ENCODE measurements around the gene NWD2. TPM values are rescaled to one million over a fixed set of nuclear protein-coding genes. Genes with fewer than 3 reads are reported as not detected.

Gene NWD2
- total RNA-seq, 2 donors from 2014 or later, result 0.23 TPM; not detected in 1

- Histone ChIP-seq H3K36me3 (no peaks in the 10 kb centered on the region), H3K4me3 (no peak overlapping the region), H3K27ac (no peak overlapping the region), H3K27me3 (replicated peaks; ENCODE audit: insufficient read depth) (no peaks in the 10 kb centered on the region), H3K4me1 (replicated peaks) (no peaks in the 10 kb centered on the region), H3K9me3 (no peaks in the 10 kb centered on the region)
- intact Hi-C loops (cut with DNase I), result no loop called here
- DNase-seq (ENCODE audit: low spot score), result no peak
- TF ChIP-seq POLR2AphosphoS5 (IDR thresholded peaks at IDR 0.05) (no peak), POLR2A (IDR thresholded peaks at IDR 0.05) (no peak)
- TF ChIP-seq, protein P1, sequence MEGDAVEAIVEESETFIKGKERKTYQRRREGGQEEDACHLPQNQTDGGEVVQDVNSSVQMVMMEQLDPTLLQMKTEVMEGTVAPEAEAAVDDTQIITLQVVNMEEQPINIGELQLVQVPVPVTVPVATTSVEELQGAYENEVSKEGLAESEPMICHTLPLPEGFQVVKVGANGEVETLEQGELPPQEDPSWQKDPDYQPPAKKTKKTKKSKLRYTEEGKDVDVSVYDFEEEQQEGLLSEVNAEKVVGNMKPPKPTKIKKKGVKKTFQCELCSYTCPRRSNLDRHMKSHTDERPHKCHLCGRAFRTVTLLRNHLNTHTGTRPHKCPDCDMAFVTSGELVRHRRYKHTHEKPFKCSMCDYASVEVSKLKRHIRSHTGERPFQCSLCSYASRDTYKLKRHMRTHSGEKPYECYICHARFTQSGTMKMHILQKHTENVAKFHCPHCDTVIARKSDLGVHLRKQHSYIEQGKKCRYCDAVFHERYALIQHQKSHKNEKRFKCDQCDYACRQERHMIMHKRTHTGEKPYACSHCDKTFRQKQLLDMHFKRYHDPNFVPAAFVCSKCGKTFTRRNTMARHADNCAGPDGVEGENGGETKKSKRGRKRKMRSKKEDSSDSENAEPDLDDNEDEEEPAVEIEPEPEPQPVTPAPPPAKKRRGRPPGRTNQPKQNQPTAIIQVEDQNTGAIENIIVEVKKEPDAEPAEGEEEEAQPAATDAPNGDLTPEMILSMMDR (IDR thresholded peaks at IDR 0.05), result no peak
- WGBS, result 78% methylated on average over 7 of the region's 7 CpGs
Observed at GRCh38 chr4:37389366-37389765, 144.8 kb downstream of the NWD2 start.

- H3K4me3 ChIP-seq, result no peak overlapping the region
- intact Hi-C loops (cut with DNase I), result loop anchor here (10.0 kb wide), 1 partner anchor 1045 kb away; no protein-coding TSS in a partner anchor
- H3K27ac ChIP-seq, result no peak overlapping the region
- 30% methylated on average over 7 of the region's 7 CpGs for WGBS
- H3K36me3 ChIP-seq, result no peaks in the 10 kb centered on the region
- no peaks in the 10 kb centered on the region for H3K9me3 ChIP-seq
- H3K4me1 ChIP-seq (replicated peaks), result no peaks in the 10 kb centered on the region
- H3K27me3 ChIP-seq (replicated peaks; ENCODE audit: insufficient read depth), result no peaks in the 10 kb centered on the region
- TF ChIP-seq POLR2A (IDR thresholded peaks at IDR 0.05), result no peak
- TF ChIP-seq, protein P1 (IDR thresholded peaks at IDR 0.05), result peak; percentile 19 to 55 (median 52)
- no peak for TF ChIP-seq POLR2AphosphoS5 (IDR thresholded peaks at IDR 0.05)
- DNase-seq (ENCODE audit: low spot score), result peak; percentile 9
Observed at GRCh38 chr4:37389967-37390580, 145.5 kb downstream of the NWD2 start.

GRCh38 chr4:37392521-37393255 is 148.1 kb downstream of the NWD2 start:
- Histone ChIP-seq H3K9me3 (no peaks in the 10 kb centered on the region), H3K4me3 (no peak overlapping the region), H3K27ac (no peak overlapping the region), H3K36me3 (no peaks in the 10 kb centered on the region), H3K27me3 (replicated peaks; ENCODE audit: insufficient read depth) (no peaks in the 10 kb centered on the region), H3K4me1 (replicated peaks) (no peaks in the 10 kb centered on the region)
- intact Hi-C loops (cut with DNase I), result loop anchor here (10.0 kb wide), 1 partner anchor 1048 kb away; no protein-coding TSS in a partner anchor
- DNase-seq (ENCODE audit: low spot score), result no peak
- WGBS, result 55% methylated on average over 9 of the region's 9 CpGs
- TF ChIP-seq, protein P1 (IDR thresholded peaks at IDR 0.05), result no peak

DNA sequence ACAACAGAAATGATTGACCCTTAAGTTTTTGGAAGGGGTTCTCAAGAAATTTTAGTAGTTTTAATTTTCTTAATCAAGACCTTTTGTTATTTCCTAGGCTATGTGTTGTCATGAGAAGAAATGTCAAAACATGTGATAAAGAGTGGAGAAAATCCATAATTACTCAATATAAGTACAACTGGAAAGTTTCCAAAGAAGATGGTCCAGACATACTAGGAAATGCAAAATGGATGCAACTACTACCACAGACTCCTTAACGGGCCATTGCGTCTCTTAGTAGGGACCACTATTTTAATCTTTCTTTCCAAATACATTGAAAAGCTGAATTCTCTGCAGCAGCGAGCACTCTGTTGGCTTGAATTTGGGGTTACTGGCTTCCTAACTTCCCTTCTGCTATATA is 148.8 kb downstream of the NWD2 start:
- DNase-seq (ENCODE audit: low spot score), result no peak
- Histone ChIP-seq H3K9me3 (no peaks in the 10 kb centered on the region), H3K4me1 (replicated peaks) (no peaks in the 10 kb centered on the region), H3K27ac (no peak overlapping the region), H3K4me3 (no peak overlapping the region), H3K36me3 (no peaks in the 10 kb centered on the region), H3K27me3 (replicated peaks; ENCODE audit: insufficient read depth) (no peaks in the 10 kb centered on the region)
- TF ChIP-seq, protein P1 (IDR thresholded peaks at IDR 0.05), result no peak
- no peak for TF ChIP-seq POLR2A (IDR thresholded peaks at IDR 0.05)
- no peak for TF ChIP-seq POLR2AphosphoS5 (IDR thresholded peaks at IDR 0.05)
- intact Hi-C loops (cut with DNase I), result loop anchor here (10.0 kb wide), 1 partner anchor 1049 kb away; no protein-coding TSS in a partner anchor
- 88% methylated on average over 3 of the region's 3 CpGs for WGBS

Data from prostate gland (tissue), 2 donors.